Measurements from ENCODE around the gene TCEA3.

GRCh38 chr1:23463286-23463685 lies 38.7 kb upstream of the TCEA3 start:
- TF ChIP-seq CTCF (IDR thresholded peaks at IDR 0.05; ENCODE audit: low read depth, low read length) (no peak), EZH2phosphoT487 (IDR thresholded peaks at IDR 0.05; ENCODE audit: low read depth) (no peak)
